ENCODE data around the gene FAM83F.
A peak's percentile ranks its signal among the peaks of the same experiment; 100 is the strongest.

Gene FAM83F

DNA sequence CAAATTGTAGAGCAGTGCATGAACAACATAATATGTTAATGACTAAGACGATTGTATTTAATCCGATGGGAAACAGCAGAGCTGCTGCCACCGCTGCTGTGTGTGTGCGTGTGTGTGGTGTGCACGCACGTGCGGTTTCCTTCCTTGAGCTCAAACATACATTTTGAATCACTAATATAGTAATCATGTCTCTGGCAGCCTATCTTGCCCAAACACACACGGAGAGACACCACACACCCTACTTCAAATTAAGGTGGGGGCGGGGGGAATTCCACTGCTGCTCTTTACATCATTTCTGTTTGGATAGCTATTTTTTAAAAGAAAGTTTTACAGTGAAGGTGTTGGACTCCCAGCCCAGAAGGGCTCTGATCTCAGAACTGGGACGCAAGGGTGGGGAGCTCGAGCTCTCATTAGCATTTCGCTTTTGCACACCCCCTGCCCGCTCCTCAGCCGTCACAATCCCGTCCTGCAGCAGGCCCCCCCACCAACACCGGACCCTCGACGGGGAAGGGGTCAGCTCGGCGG is 651 bp upstream of the FAM83F start:
- DNase-seq (ENCODE audit: low spot score) = no peak

DNA sequence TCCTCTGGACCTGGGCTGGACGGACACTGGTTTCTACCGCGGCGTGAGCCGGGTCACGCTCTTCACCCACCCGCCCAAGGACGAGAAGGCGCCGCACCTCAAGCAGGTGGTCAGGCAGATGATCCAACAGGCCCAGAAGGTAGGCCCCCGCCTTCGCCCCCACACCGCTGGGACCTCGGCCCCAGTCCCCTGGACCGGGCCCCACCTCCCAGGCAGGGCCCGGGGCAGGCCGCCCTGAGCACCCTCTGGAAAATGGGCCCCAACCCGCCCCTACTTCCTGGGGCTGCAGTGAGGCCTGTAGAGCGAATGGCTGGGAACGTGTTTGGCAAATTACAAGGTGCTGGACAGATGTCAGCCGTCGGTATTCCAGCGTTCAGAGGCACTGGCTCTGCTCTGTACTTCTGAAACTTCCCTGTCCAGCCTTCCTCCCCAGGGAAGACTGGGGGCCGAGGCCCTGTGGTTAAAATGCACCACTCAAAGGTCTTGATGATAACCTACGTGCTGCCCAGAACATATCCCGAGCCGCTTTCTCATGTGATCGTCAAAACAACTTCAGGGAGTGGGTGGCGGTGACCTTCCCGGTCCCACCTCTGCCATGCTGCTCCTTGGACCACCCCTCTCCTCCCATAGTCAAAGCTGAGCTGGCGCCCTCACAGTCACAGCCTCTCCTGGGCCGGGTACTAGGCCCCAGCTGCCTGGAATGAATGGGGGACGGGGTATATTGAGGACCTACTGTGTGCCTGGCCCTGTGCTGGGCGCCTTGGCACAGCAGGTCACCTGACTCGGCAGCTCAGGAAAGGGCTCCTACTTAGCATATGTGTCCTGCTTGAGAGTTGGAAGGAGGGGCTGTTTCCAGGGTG is 869 bp downstream of the FAM83F start:
- DNase-seq (ENCODE audit: low spot score) = no peak

DNA sequence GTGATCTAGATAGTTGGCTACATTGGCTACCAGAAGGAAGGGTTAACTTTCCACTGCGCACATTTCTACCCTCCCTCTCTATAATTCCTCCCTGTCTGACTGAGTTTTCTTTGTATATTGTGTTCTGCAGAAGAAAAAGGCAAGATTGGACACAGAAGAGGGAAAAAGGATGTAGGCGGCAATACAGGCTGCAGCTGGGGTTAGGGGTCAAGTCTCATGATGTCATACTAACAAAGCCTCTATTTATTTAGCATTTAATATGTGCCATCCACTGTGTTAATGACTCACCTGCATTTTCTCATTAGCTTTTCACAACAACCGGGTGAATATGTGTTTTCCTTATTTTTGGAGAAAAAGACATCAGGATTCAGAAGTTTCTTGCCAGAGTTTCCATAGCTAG is 2.0 kb downstream of the FAM83F start:
- DNase-seq (ENCODE audit: low spot score) = no peak

DNA sequence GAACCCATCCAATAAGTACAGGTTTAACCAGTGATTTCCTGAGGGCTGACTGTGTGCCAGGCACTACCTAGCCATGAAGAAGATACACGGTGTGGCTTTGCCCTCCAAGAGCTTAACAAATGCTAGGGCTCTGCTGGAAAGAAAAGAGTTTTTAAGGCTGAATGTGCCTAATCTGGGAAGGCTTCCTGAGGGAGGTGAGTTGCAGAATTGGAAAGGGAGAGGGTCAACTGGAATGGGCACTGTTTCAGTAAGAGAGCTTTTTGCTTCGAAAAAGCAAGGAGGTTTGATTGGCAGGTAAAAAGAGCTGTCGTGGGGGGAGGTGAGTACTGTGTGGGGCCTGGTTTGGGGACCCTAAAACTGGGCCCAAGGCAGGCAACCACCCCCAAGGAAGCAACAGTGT is 2.7 kb downstream of the FAM83F start:
- no peak for DNase-seq (ENCODE audit: low spot score)

DNA sequence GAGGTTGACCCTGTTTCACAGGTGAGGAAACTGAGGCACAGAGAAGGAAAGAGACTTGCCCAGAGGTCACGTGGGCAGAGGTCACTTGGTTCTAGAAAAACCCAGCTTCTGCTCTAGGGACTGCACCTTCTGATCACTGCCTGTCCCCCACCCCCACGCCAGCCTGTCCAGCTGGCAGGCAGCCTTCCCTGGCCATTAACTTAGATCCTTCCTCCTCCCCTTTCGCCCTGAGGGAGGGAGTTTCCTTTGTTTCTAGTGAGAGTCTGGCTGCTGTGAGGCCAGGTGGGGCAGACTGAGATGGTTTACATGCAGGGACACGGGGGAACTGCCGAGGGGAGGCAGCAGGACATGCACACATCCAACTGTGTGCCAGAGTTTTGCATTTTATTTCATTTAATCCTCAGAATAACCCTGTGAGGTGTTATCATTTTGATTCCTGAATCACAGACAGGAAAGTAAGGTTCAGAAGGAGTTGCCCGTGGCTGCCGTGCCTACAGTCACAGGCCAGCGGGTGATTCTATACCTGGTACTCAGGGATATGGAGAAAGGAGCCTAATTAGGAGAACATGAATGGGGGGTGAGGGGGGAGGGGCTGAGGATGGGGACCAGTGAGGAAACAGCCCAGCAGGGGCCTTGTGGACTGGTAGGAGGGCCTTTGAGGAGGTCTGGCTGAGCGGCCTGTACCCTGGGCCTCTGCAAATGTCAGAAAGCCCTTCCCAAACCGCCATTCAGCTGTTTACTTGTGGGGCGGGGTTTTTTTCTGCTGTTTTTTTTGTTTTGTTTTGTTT is 3.4 kb downstream of the FAM83F start:
- no peak for DNase-seq (ENCODE audit: low spot score)

DNA sequence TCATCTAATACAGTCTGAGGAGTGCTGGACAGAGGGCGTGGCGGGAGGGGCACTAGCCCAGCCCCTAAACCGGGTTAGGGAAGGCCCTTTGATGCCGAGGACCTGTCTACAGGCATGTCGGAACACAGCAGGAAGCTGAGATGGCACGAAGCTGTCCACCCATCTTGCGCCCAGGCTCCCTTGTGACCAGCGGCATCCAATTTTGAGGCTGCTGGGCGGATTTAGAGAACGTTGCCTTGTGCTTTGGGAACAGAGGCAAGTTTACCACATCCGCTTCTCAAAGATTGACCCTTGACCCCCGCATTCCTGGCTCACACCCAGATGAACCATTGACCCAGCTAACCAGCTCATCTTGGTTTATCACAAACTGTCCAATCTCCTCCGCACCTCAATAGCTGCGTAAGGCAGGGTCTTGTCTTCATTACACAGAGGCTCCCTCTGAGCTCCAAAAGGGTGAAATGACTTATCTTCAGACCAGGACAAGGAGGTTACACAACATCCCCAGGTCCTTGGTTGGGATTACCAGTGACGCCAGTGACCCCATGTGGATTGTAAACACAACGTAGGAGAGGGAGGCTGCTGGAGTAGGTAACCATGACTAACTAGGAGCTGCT is 4.5 kb downstream of the FAM83F start:
- DNase-seq (ENCODE audit: low spot score) = no peak

DNA sequence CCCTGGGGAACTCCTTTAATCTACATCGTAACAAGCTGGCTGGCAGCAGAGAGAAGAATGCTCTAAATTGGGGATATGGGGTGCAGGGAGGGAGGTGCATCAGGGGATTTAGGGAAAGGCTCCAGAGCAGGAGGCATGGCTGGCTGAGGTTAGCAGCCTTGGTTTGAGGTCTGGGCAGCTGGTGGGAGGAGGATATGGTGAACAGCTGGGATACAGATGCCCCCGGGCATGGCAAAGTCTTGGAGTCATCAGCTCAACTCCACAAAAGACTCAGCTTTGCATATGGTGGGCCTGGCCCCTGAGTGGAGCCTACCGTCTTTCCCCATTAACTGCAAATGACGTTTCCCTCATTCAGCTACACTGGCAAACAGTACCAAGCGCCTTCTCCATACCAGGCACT is 5.4 kb downstream of the FAM83F start:
- no peak for DNase-seq (ENCODE audit: low spot score)

DNA sequence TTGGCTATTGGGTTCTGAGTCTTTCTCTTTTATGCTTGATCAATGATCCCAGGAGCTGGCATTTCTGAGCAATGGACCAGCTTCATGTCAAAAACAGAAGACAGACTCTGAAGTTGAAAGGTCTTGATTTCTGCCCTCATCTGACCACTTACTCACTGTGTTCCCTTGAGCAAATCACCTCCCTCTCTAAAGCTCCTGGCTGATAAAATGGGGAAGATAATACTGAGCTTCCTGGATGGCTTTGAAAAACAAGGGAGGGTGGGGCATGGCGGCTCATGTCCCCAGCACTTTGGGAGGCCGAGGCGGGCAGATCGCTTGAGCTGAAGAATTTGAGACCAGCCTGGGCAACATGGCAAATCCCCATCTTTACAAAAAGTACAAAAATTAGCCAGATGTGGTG is 6.4 kb downstream of the FAM83F start:
- no peak for DNase-seq (ENCODE audit: low spot score)

DNA sequence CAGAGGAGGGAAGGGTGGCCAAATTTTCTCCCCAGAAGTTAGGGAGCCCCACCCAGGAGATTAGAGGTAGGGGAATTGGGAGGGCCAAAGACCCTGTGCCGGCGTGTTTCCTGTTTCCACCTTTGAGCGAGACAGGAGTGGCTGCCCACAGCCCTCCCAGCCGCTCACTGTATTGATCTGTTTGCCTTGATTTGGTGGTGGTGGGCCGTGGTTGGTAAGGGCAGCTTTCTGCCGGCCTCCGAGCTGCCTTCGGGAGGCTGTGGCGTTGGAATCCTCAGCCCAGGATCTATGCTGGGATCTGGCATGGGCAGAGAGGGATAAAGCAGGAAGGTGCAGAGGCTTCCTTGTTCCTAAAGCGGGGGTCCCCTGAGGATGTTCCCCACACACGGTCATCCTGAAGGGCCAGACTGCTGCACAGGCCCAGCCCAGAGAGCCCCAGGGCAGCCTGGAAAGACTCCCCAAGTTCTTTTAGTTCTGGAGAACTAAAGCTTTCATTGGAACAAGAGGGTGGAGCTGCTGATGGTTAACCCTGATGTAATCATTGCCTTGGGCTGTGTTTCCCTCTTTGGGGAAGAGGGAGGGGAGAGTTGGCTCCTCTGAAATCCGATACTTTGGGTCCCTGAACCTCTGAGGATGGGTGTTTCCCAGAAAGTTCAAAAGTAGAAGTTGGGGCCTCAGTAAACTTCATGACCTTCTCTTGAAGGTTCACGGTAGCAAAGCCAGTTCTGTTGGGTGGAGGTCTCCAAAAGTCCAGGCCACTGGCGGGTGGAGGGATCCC is 7.2 kb downstream of the FAM83F start:
- DNase-seq (ENCODE audit: low spot score) = no peak

DNA sequence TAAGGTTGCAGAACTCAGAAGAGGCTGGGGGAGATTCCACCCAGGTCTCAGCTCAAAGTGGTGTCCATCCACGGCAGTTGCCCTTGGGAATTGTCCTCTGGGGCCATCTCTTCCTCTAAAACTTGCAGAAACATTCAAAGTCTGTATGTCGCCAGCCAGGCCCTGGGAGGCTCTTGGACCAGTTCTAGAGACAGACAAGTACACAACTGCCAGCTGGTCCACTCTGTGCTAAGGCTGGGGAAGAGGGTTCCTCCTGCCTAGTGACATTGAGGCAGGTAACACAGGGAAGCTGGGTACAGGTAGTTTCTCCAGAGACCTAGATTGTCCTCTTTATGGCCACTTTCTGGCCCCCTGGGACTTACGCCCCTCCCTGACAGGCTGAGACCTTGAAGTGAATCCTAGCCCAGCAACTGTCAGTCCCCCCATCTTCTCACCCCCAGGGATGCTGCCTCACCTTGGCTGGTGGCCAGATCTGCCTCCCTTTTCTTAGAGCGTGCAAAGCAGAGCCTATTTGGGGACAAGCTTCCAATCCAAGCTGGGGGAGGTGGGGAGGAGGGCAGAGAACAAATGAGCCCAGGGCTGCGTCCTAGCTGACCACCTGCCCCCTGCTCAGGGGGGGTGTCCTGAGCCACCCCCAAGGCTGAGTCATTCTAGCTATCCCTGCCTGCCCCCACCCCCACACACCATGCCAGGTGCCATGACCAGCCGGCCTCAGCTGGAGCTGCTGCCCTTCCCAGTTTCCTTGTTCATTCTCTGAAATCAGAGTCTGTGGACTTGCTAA is 8.4 kb downstream of the FAM83F start:
- DNase-seq (ENCODE audit: low spot score) = no peak

DNA sequence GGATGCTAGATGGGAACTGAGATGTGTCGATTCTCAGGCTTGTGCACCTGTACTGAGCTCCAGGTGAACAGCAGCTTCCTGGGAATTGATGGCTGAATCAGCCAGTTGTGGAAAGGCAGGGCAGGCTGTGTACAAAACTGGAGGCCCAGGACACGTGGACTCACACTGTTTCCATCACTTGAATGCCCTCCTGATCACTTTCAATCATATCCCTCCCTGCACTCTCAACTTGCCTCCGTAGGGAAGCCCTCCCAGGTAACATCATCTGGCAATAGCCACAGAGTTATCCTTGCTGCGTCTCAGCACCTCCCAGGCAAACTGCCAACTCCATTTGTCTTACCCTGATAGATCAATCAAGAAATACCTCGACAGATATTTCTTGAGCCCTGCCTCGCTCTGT is 10.1 kb downstream of the FAM83F start:
- no peak for DNase-seq (ENCODE audit: low spot score)

DNA sequence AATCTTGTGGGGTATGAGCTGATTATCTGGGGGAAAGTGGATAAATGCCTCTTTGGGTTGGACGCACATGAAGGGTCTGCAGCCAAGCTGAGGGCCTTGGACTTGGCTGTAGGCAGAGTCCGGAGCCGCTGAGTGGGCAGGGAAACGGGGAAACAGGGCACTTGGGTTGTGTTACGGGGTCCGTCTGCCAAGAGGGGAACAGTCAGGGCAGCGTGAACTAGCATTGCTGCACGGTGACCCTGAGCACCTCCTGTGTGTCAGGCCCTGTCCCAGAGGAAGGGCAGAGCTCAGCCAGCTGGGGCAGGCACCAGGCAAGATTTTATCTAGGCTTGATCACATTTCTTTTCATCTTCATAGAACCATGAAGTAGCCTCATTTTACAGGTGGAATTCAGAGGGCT is 11.9 kb downstream of the FAM83F start:
- no peak for DNase-seq (ENCODE audit: low spot score)

DNA sequence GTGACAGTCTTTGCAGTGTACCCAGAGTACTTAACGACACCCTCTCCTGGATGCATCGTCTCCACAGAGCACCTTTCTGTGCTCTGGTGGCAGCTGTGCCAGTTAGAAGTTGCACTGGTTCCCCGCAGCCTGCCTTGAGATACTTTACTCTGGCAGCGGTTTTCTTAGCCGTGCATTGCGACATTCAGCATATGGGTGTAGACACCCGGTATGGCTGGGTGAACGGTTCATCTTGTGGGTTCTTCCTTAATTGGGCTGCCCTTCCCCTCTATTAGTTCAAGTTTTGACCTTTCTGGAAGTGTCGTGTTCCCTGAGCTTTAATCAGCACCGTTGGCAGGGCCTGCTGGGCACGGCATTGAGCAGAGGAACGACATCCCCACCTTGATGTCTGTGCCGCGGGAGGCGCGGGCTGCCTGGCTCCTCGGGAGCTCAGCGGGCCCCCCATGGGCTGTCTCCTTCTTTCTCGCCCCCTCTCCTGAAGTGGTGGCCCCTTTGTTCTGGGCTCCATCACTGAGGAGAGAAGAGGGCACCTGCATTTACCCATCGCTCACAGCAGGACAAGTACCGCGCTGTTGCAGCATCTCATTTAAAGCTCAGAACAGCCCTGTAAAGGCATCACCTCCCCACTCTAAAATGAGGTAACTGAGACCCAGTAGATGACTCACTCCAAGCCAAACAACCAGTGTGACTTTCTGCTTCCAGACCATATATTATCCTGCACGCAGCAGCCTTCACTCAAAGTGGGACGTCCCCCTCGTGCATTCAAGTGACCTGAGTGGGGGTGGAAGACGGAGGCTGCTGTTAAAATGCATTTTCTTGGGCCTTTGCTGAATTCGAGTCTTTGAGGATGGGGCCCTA is 13.3 kb downstream of the FAM83F start:
- DNase-seq (ENCODE audit: low spot score) = no peak

DNA sequence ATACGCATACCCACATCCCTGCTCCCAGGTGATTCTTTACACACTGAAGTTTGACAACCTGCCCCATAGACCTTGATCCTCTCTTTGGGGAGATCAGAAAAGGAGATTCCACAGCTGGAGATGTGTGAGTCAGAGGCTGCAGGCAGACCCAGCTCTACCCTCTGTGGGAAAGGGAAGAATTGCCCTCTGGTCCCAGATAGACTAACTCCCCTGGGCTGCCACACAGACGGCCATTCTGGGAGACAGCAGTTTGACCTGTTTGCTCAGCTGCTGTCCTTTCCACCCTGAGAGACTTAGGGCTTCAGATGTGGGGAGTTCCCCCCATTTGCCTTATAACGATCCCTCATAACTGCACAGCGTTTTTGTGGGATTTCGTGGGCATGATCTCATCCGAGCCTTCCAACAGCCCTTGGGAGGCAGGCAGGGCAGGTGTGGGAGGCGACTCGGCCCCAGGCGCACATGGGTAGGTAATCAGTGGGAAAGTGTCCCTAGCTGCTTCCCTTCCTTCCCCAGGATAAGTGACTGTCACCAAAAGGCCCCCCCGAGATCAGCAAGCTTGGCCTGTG is 14.1 kb downstream of the FAM83F start:
- DNase-seq (ENCODE audit: low spot score) = peak; percentile 24

DNA sequence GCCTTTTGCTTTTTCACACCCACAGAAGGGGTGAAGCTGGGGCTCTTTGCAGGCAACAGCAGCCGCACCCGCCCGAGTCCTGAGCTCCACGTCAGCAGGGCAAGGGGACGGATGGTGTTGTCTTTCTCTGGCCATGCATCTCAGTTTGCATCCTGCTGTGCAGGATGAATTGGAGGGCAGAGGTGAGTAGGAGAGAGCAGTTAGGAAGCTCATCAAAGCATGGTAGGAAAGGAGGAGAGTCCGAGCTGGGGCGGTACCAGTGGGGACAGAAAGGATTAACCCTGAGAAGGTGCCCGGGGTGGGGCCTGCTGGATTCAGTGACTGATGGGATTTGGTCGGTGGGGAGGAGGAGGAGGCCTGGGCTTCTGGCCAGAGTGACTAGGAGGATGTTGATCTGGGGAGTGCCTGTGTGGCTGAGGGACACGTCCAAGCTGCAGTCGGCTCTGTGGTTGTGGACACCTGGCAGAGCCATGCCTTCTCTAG is 14.6 kb downstream of the FAM83F start:
- no peak for DNase-seq (ENCODE audit: low spot score)

DNA sequence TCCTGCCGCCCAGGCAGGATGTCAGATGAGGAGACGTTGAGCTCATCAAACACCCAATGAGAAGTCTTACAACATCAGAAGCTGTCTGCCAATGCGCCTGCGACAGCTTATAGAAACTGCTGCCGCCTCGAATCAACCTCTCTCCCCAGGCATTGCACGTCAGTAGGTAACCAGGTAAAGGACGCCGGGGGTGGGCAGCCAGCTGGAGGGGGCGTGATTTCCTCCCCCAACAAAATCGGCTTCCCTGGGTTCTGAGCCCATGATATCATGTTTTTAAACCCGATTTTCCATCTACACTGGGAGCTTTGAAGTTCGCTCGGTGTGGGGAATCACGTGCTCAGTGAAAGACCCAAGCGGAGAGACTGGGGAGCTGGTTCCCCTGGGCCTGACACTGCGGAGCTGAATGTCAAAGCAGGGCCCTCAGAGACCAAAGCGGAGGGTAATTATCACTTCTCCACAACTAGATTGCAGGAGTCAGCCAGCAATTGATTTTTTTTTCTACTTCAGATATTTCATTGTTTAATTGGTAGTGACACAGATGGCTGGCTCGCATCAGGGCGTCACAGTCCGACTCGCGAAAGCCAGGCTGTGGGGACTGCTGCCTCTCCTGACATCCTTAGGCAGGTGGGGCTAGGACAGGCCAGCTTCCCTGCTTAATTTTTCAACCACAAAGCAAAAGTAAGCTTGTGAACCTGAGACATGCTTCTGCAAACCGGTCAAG is 15.4 kb downstream of the FAM83F start:
- no peak for DNase-seq (ENCODE audit: low spot score)

DNA sequence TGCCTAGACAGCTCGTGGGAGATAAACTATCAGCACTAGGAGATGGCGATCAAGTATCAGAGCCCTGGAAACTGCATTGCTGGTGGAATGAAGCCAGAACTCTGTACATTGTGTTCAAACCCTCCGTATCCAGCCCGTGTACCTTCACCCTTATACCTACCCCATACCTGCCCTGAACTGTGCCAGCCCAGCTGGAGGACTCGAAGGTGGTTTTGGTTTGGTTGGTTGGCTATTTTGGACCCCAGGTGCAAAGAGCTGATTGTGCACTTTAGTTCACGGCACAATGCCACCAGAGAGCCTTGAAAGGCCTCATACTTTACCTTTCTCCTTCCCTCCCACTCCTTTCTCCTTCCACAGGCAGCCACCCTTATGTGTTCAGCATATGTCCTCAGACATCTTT is 16.0 kb downstream of the FAM83F start:
- DNase-seq (ENCODE audit: low spot score) = no peak

DNA sequence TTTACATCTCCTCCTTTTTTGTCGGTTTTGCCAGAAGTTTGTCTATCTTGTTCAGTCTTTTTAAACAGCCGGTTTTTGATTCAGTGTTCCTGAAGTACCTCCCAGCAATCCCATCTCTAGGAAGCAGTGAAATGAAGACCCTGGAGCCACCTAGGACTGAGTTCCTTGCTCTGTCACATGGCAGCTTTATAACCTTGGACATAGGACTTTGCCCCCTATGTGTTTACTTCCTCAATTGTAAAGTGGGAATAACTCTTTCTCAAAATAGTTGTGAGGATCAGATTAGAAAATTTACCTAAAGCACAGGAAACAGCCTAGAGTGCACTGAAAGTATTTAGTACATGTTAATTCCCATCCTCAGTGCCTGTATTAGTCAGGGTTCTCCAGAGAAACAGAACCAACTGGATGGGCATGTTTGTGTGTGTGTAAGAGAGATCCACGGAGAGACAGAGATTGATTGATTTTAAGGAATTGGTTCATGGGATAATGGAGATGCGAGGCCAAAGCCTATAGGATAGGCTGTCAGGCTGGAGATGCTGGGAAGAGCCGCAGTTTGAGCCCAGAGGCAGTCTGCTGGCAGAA is 20.0 kb downstream of the FAM83F start:
- DNase-seq (ENCODE audit: low spot score) = no peak
